Neural progenitor cell (in vitro differentiated cells): ENCODE measurements around the gene ZNF280B. TPM values are rescaled to one million over a fixed set of nuclear protein-coding genes. Genes with fewer than 3 reads are reported as not detected.
"Not testable (repeated sequence)": the region's sequence is repeated elsewhere in the genome, so short reads cannot be mapped to it uniquely, and the experiment has no call there.

Experiments
- DNase-seq: peaks from one replicate; pipeline ENCODE4 v3.0.0-alpha.2; 2016; ENCODE audit warnings: low spot score
- H2AFZ ChIP-seq: fragments of 200-600 bp; sonication (generic); replicated peaks from 2 replicates; pipeline ENCODE4 v1.6.1; 2016; ENCODE audit warnings: antibody characterized with exemption
- H3F3A ChIP-seq: fragments of 200-600 bp; sonication (generic); 2 replicates; pipeline ENCODE4 v1.6.1; 2016; ENCODE audit warnings: antibody characterized with exemption, low read depth
- H3K27ac ChIP-seq: fragments of 200-600 bp; sonication (generic); 2 replicates; pipeline ENCODE4 v1.5.1; 2016; ENCODE audit warnings: mild to moderate bottlenecking
- H3K27me3 ChIP-seq: fragments of 200-600 bp; sonication (generic); 2 replicates; pipeline ENCODE4 v1.6.1; 2016; ENCODE audit warnings: mild to moderate bottlenecking, moderate library complexity
- H3K36me3 ChIP-seq: fragments of 200-600 bp; sonication (generic); 2 replicates; pipeline ENCODE4 v1.5.1; 2016
- H3K4me1 ChIP-seq: fragments of 200-600 bp; sonication (generic); 2 replicates; pipeline ENCODE4 v1.6.1; 2016; ENCODE audit warnings: mixed run types
- H3K4me2 ChIP-seq: fragments of 200-600 bp; sonication (generic); 2 replicates; pipeline ENCODE4 v1.6.1; 2016
- H3K4me3 ChIP-seq: fragments of 200-600 bp; sonication (generic); 2 replicates; pipeline ENCODE4 v1.5.1; 2016
- H3K79me2 ChIP-seq: fragments of 200-600 bp; sonication (generic); 2 replicates; pipeline ENCODE4 v1.6.1; 2016; ENCODE audit warnings: low read depth
- H3K9ac ChIP-seq: fragments of 200-600 bp; sonication (generic); 2 replicates; pipeline ENCODE4 v1.6.1; 2016
- H3K9me3 ChIP-seq: fragments of 200-600 bp; sonication (generic); 2 replicates; pipeline ENCODE4 v1.5.1; 2016; ENCODE audit warnings: low read depth
- H4K20me1 ChIP-seq: fragments of 200-600 bp; sonication (generic); 2 replicates; pipeline ENCODE4 v1.6.1; 2016; ENCODE audit warnings: low read depth
- H3K27ac Mint-ChIP-seq: 3 replicates; pipeline ENCODE4 v1.8.0; 2021; ENCODE audit warnings: mixed read lengths
- H3K27me3 Mint-ChIP-seq: 2 replicates; pipeline ENCODE4 v1.8.0; 2022; ENCODE audit warnings: low read depth, mild to moderate bottlenecking, inconsistent platforms, moderate library complexity, mixed read lengths; ENCODE audit not compliant: insufficient read depth
- H3K36me3 Mint-ChIP-seq: 3 replicates; pipeline ENCODE4 v1.8.0; 2021; ENCODE audit warnings: mixed read lengths
- H3K4me1 Mint-ChIP-seq: 3 replicates; pipeline ENCODE4 v1.8.0; 2021; ENCODE audit warnings: mixed read lengths
- H3K4me3 Mint-ChIP-seq: 3 replicates; pipeline ENCODE4 v1.8.0; 2021; ENCODE audit warnings: mild to moderate bottlenecking, moderate library complexity, mixed read lengths
- H3K9me3 Mint-ChIP-seq: 3 replicates; pipeline ENCODE4 v1.8.0; 2020; ENCODE audit warnings: mixed read lengths
- CTCF ChIP-seq: fragments of 200-600 bp; sonication (generic); IDR thresholded peaks from 2 replicates; pipeline ENCODE4 v1.5.1; 2017; ENCODE audit warnings: antibody characterized with exemption, mild to moderate bottlenecking
- EZH2 ChIP-seq: fragments of 200-600 bp; sonication (generic); IDR thresholded peaks from 2 replicates; pipeline ENCODE4 v1.6.1; 2017; ENCODE audit warnings: antibody characterized with exemption, mild to moderate bottlenecking, moderate library complexity
- EZH2phosphoT487 ChIP-seq: fragments of 200-600 bp; sonication (generic); IDR thresholded peaks from 2 replicates; pipeline ENCODE4 v1.6.1; 2017; ENCODE audit warnings: antibody characterized with exemption
- total RNA-seq: library from RNA; depleted of rRNA; stranded (reverse); fragments of >200 nt; gene quantifications from 2 replicates; pipeline ENCODE4 v1.2.3, GENCODE V29; 2015; ENCODE audit warnings: low replicate concordance

Gene ZNF280B
- total RNA-seq, 1 donor from 2014 or later = 14.2 TPM

- TF ChIP-seq EZH2phosphoT487 = no peak
- Histone ChIP-seq H3K4me3 (no peak overlapping the region), H3K4me2 (no peak overlapping the region), H3K79me2 (no peaks in the 10 kb centered on the region), H3K4me1 (peaks cover under 1% of the 10 kb centered on the region), H3F3A (no peaks in the 10 kb centered on the region), H3K9ac (no peak overlapping the region), H3K27ac (no peak overlapping the region), H3K9me3 (no peaks in the 10 kb centered on the region), H2AFZ (no peak overlapping the region), H3K27me3 (no peaks in the 10 kb centered on the region), H4K20me1 (peaks cover 6% of the 10 kb centered on the region), H3K36me3 (no peaks in the 10 kb centered on the region)
- Mint-ChIP-seq H3K4me3 (no peak overlapping the region), H3K27me3 (peaks cover 2% of the 10 kb centered on the region), H3K27ac (no peak overlapping the region), H3K9me3 (no peaks in the 10 kb centered on the region), H3K4me1 (peaks cover under 1% of the 10 kb centered on the region), H3K36me3 (peaks cover 6% of the 10 kb centered on the region)
- DNase-seq = no peak
Observed at GRCh38 chr22:22479999-22480532, 28.5 kb downstream of the ZNF280B start.

GRCh38 chr22:22479116-22479515 is 29.4 kb downstream of the ZNF280B start:
- H3K4me1 Mint-ChIP-seq = peaks cover 9% of the 10 kb centered on the region
- Histone ChIP-seq H3F3A (no peaks in the 10 kb centered on the region), H3K9me3 (no peaks in the 10 kb centered on the region), H3K27me3 (no peaks in the 10 kb centered on the region), H3K36me3 (no peaks in the 10 kb centered on the region), H3K79me2 (no peaks in the 10 kb centered on the region), H2AFZ (no peak overlapping the region), H3K4me3 (no peak overlapping the region), H4K20me1 (no peaks in the 10 kb centered on the region), H3K4me1 (peaks cover 9% of the 10 kb centered on the region), H3K4me2 (no peak overlapping the region), H3K9ac (no peak overlapping the region), H3K27ac (no peak overlapping the region)
- DNase-seq = no peak
- H3K9me3 Mint-ChIP-seq = no peaks in the 10 kb centered on the region
- H3K36me3 Mint-ChIP-seq = peaks cover 1% of the 10 kb centered on the region
- no peak overlapping the region for H3K4me3 Mint-ChIP-seq
- peaks cover 2% of the 10 kb centered on the region for H3K27me3 Mint-ChIP-seq
- no peak for TF ChIP-seq CTCF
- H3K27ac Mint-ChIP-seq = no peak overlapping the region

- Mint-ChIP-seq H3K36me3 (no peaks in the 10 kb centered on the region), H3K4me1 (peaks cover 9% of the 10 kb centered on the region), H3K4me3 (no peak overlapping the region), H3K9me3 (no peaks in the 10 kb centered on the region), H3K27ac (no peak overlapping the region), H3K27me3 (peaks cover 2% of the 10 kb centered on the region)
- Histone ChIP-seq H3K4me2 (no peak overlapping the region), H3K79me2 (no peaks in the 10 kb centered on the region), H3K27me3 (no peaks in the 10 kb centered on the region), H2AFZ (no peak overlapping the region), H4K20me1 (no peaks in the 10 kb centered on the region), H3K9ac (no peak overlapping the region), H3K4me3 (no peak overlapping the region), H3K9me3 (no peaks in the 10 kb centered on the region), H3K27ac (no peak overlapping the region), H3F3A (no peaks in the 10 kb centered on the region), H3K36me3 (no peaks in the 10 kb centered on the region), H3K4me1 (peaks cover 9% of the 10 kb centered on the region)
- TF ChIP-seq CTCF = no peak
- no peak for TF ChIP-seq EZH2phosphoT487
- no peak for TF ChIP-seq EZH2
- no peak for DNase-seq
Observed at GRCh38 chr22:22478470-22478869, 30.1 kb downstream of the ZNF280B start.

- Histone ChIP-seq H3K36me3 (no peaks in the 10 kb centered on the region), H3K27ac (no peak overlapping the region), H3K4me2 (peak overlapping the region; percentile 28), H3K4me3 (no peak overlapping the region), H3K27me3 (peaks cover 18% of the 10 kb centered on the region), H4K20me1 (no peaks in the 10 kb centered on the region), H3K9me3 (no peaks in the 10 kb centered on the region), H3K4me1 (peaks cover 9% of the 10 kb centered on the region), H3K79me2 (no peaks in the 10 kb centered on the region), H2AFZ (no peak overlapping the region), H3F3A (no peaks in the 10 kb centered on the region), H3K9ac (no peak overlapping the region)
- DNase-seq = peak; percentile 39
- peak overlapping the region; percentile 46 for H3K27ac Mint-ChIP-seq
- no peak for TF ChIP-seq CTCF
- TF ChIP-seq EZH2 = no peak
- TF ChIP-seq EZH2phosphoT487 = no peak
- no peaks in the 10 kb centered on the region for H3K36me3 Mint-ChIP-seq
- H3K9me3 Mint-ChIP-seq = peaks cover 3% of the 10 kb centered on the region
- peaks cover 9% of the 10 kb centered on the region for H3K4me1 Mint-ChIP-seq
- H3K27me3 Mint-ChIP-seq = peaks cover 2% of the 10 kb centered on the region
- no peak overlapping the region for H3K4me3 Mint-ChIP-seq
Observed at GRCh38 chr22:22474733-22475132, 33.8 kb downstream of the ZNF280B start.

- H3K9me3 Mint-ChIP-seq = peaks cover 15% of the 10 kb centered on the region
- H3K4me1 ChIP-seq, H3F3A ChIP-seq, H3K9me3 ChIP-seq, H3K27ac ChIP-seq, H3K79me2 ChIP-seq, H3K27ac Mint-ChIP-seq, H3K4me3 ChIP-seq, H3K4me3 Mint-ChIP-seq, H3K36me3 ChIP-seq, H4K20me1 ChIP-seq, H3K27me3 Mint-ChIP-seq, DNase-seq, H3K4me1 Mint-ChIP-seq, H2AFZ ChIP-seq, H3K36me3 Mint-ChIP-seq, H3K9ac ChIP-seq, H3K4me2 ChIP-seq: not testable (repeated sequence)
- H3K27me3 ChIP-seq = peaks cover 45% of the 10 kb centered on the region
Observed at GRCh38 chr22:22471104-22471503, 37.4 kb downstream of the ZNF280B start.
